Transverse colon (tissue), 4 donors: ENCODE results near the gene SULT1A1. TPM values are rescaled to one million over a fixed set of nuclear protein-coding genes. Genes with fewer than 3 reads are reported as not detected.

Experiments used
- DNase-seq: peaks from one replicate; pipeline ENCODE4 v3.0.0-alpha.2; 2019
- H3K27ac ChIP-seq, 4 donors: fragments of 200-600 bp; sonication (generic); 2 replicates each; pipeline ENCODE4 v1.5.1; 2016 to 2018; ENCODE audit warnings: inconsistent platforms in 4 of 4
- H3K27me3 ChIP-seq: fragments of 200-600 bp; sonication (generic); 2 replicates; pipeline ENCODE4 v1.5.1; 2017; ENCODE audit warnings: inconsistent platforms
- H3K36me3 ChIP-seq, 4 donors: fragments of 200-600 bp; sonication (generic); 2 replicates each; pipeline ENCODE4 v1.5.1; 2017 to 2019; ENCODE audit warnings: inconsistent platforms in 4 of 4
- H3K4me1 ChIP-seq, 4 donors: fragments of 200-600 bp; sonication (generic); 2 replicates each; pipeline ENCODE4 v1.5.1; 2017 to 2020; ENCODE audit warnings: inconsistent platforms in 4 of 4
- H3K4me3 ChIP-seq, 4 donors: fragments of 200-600 bp; sonication (generic); 1 replicate in 1 of 4; 2 replicates in 3 of 4; pipeline versions ENCODE4 v1.5.1 to v1.6.1; 2017 to 2019; ENCODE audit warnings: inconsistent platforms in 4 of 4
- H3K9me3 ChIP-seq, 2 donors: fragments of 200-600 bp; sonication (generic); 2 replicates each; pipeline ENCODE4 v1.5.1; 2017 to 2019; ENCODE audit warnings: inconsistent platforms in 2 of 2
- CTCF ChIP-seq, 5 experiments: fragments of 200-600 bp in 3 of 5; fragments of 450-650 bp in 2 of 5; sonication (generic) in 3 of 5; IDR thresholded peaks; 1 replicate in 2 of 5; 2 replicates in 3 of 5; pipeline ENCODE4 v1.5.1; 2016 to 2017; ENCODE audit warnings: antibody characterized with exemption in 5 of 5, inconsistent platforms in 3 of 5, mild to moderate bottlenecking in 2 of 5, moderate library complexity in 1 of 5
- EP300 ChIP-seq: sonication (generic); formaldehyde crosslinking; IDR thresholded peaks from one replicate; pipeline ENCODE4 v1.6.1; 2017; ENCODE audit warnings: antibody characterized with exemption, low read depth
- POLR2A ChIP-seq: fragments of 450-650 bp; IDR thresholded peaks from one replicate; pipeline ENCODE4 v1.6.1; 2016; ENCODE audit warnings: antibody characterized with exemption, mild to moderate bottlenecking, moderate library complexity
- POLR2AphosphoS5 ChIP-seq, 3 donors: sonication (generic); formaldehyde crosslinking; IDR thresholded peaks; one replicate each; pipeline ENCODE4 v1.6.1; 2016; ENCODE audit warnings: antibody characterized with exemption in 3 of 3
- WGBS, 2 donors: methylation state at CpG; one replicate each; pipeline ENCODE4 v1.1.5; 2018; ENCODE audit warnings: low coverage in 1 of 2; 5-methylcytosine and 5-hydroxymethylcytosine counted together
- in situ Hi-C, 4 donors: fragments of 200-750 bp; cut with MboI; loops; one replicate each; pipeline versions ENCODE4 v1.15.0 to v1.15.1; 2017; ENCODE audit warnings: low sequenced_read_pairs in 3 of 4, low pct_ligation_motif_present in 1 of 4, low pct_unique_long_range_greater_than_20kb in 1 of 4
- intact Hi-C: fragments of 100-400 bp; cut with DNase I; formaldehyde crosslinking; loops from one replicate; pipeline ENCODE4 v1.15.1; 2023; ENCODE audit warnings: low total_unique reads
- total RNA-seq, 4 donors: library from RNA; depleted of rRNA; stranded (reverse); fragments of >200 nt; gene quantifications; one replicate each; pipeline ENCODE4 v1.1.0, GENCODE V29; 2016

SULT1A1 gene
- total RNA-seq, 4 donors from 2014 or later = 137 to 455 (median 280) TPM

- peaks cover 0 to 22% (median 14%) of the 10 kb centered on the region in 4 donors for H3K4me1 ChIP-seq
- peaks cover 0 to 23% (median 7%) of the 10 kb centered on the region in 4 donors for H3K36me3 ChIP-seq
- 91% methylated on average over 13 of the region's 13 CpGs; no CpG with 5 or more reads in 1 of the 2 donors for WGBS, 2 donors
- in situ Hi-C loops = no loop called here
- H3K9me3 ChIP-seq = no peaks in the 10 kb centered on the region
- H3K27ac ChIP-seq = no peak overlapping the region
- DNase-seq = no peak
- intact Hi-C loops = no loop called here
- TF ChIP-seq CTCF (IDR thresholded peaks at IDR 0.05) = no peak
- no peak for TF ChIP-seq POLR2A
- TF ChIP-seq POLR2AphosphoS5 (IDR thresholded peaks at IDR 0.05) = no peak
- TF ChIP-seq EP300 = no peak
- H3K4me3 ChIP-seq = no peak overlapping the region
- H3K27me3 ChIP-seq = no peaks in the 10 kb centered on the region
Observed at GRCh38 chr16:28592979-28593553, 16.8 kb downstream of the SULT1A1 start.

GRCh38 chr16:28592511-28592910 lies 17.3 kb downstream of the SULT1A1 start:
- intact Hi-C loops (no loop called here), in situ Hi-C loops (no loop called here)
- TF ChIP-seq CTCF (IDR thresholded peaks at IDR 0.05) (no peak), POLR2AphosphoS5 (IDR thresholded peaks at IDR 0.05) (no peak), EP300 (no peak), POLR2A (no peak)
- Histone ChIP-seq H3K36me3 (peaks cover 0 to 23% (median 7%) of the 10 kb centered on the region in 4 donors), H3K4me3 (no peak overlapping the region), H3K9me3 (no peaks in the 10 kb centered on the region), H3K27me3 (no peaks in the 10 kb centered on the region), H3K4me1 (peaks cover 0 to 17% (median 14%) of the 10 kb centered on the region in 4 donors), H3K27ac (no peak overlapping the region)
- DNase-seq = no peak
- 93% methylated on average over 5 of the region's 5 CpGs; no CpG with 5 or more reads in 1 of the 2 donors for WGBS, 2 donors

GRCh38 chr16:28591355-28591754 lies 18.5 kb downstream of the SULT1A1 start:
- Histone ChIP-seq H3K9me3 (no peaks in the 10 kb centered on the region), H3K27me3 (no peaks in the 10 kb centered on the region), H3K27ac (no peak overlapping the region), H3K4me1 (peaks cover 0 to 7% (median 4%) of the 10 kb centered on the region in 4 donors), H3K4me3 (no peak overlapping the region), H3K36me3 (peaks cover 0 to 23% (median 7%) of the 10 kb centered on the region in 4 donors)
- WGBS, 2 donors = 93% methylated on average over 6 of the region's 6 CpGs; no CpG with 5 or more reads in 1 of the 2 donors
- no peak for DNase-seq
- in situ Hi-C loops (no loop called here), intact Hi-C loops (no loop called here)
- TF ChIP-seq POLR2AphosphoS5 (IDR thresholded peaks at IDR 0.05) (no peak), CTCF (IDR thresholded peaks at IDR 0.05) (no peak), POLR2A (no peak), EP300 (no peak)

GRCh38 chr16:28590384-28591340 lies 19.2 kb downstream of the SULT1A1 start:
- in situ Hi-C loops = no loop called here
- H3K27ac ChIP-seq = no peak overlapping the region
- DNase-seq = no peak
- WGBS, 2 donors = 95% methylated on average over 22 of the region's 22 CpGs; no CpG with 5 or more reads in 1 of the 2 donors
- H3K4me1 ChIP-seq = peaks cover 0 to 3% (median 0%) of the 10 kb centered on the region in 4 donors
- H3K27me3 ChIP-seq = no peaks in the 10 kb centered on the region
- H3K36me3 ChIP-seq = peaks cover 0 to 23% (median 7%) of the 10 kb centered on the region in 4 donors
- no peak overlapping the region for H3K4me3 ChIP-seq
- intact Hi-C loops = no loop called here
- H3K9me3 ChIP-seq = no peaks in the 10 kb centered on the region
- TF ChIP-seq EP300 (no peak), CTCF (IDR thresholded peaks at IDR 0.05) (no peak), POLR2AphosphoS5 (IDR thresholded peaks at IDR 0.05) (no peak), POLR2A (no peak)
